Measurements from ENCODE around the gene DUOX2. TPM values are rescaled to one million over a fixed set of nuclear protein-coding genes. Genes with fewer than 3 reads are reported as not detected.
"Not testable (repeated sequence)": the region's sequence is repeated elsewhere in the genome, so short reads cannot be mapped to it uniquely, and the experiment has no call there.

Gene DUOX2
- total RNA-seq, 1 experiment from 2014 or later, result 0.21 TPM

DNA sequence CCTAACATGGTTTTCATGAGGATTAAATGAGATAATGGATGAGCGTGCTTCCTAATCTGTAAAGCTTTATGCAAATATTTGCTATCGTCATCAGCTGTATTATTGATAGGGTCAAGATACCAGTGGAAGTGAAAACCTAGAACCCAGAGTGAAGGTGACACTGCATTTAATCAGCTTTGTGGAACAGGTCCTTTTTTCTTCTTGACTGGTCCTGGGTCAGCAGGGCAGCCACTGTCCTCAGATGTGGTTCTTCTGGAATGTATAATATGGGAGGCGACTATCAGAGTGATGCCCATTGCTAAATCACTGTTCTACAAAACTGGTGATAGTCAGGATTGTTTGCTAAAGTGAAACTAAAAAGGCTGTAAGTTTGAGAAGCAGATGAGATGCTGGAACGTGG lies 49.6 kb downstream of the DUOX2 start:
- H3K9me3 Mint-ChIP-seq (ENCODE audit: low read depth, unreplicated experiment), result no peaks in the 10 kb centered on the region
- no peak overlapping the region for H3K27ac Mint-ChIP-seq (ENCODE audit: unreplicated experiment)
- intact Hi-C loops (cut with micrococcal nuclease; ENCODE audit: unreplicated experiment), result no loop called here
- peak; percentile 17 for DNase-seq
- no TSS peak for BruUV-seq (replicated peaks)
- H3K4me1 Mint-ChIP-seq (ENCODE audit: low read depth, unreplicated experiment), result peaks cover 8% of the 10 kb centered on the region
- no peak overlapping the region for H3K4me3 Mint-ChIP-seq (ENCODE audit: low read depth, unreplicated experiment)
- CTCF ChIA-PET, result interaction anchor here (1.1 kb wide), 1 partner anchor 54 kb away, joined by 4 read pairs; no protein-coding TSS in a partner anchor
- no peak for TF ChIP-seq CTCF (IDR thresholded peaks at IDR 0.05; ENCODE audit: unreplicated experiment)
- H3K36me3 Mint-ChIP-seq (ENCODE audit: insufficient read depth, unreplicated experiment), result no peaks in the 10 kb centered on the region
- H3K27me3 Mint-ChIP-seq (ENCODE audit: unreplicated experiment), result no peaks in the 10 kb centered on the region

GRCh38 chr15:45062301-45062700 lies 51.7 kb downstream of the DUOX2 start:
- H3K9me3 Mint-ChIP-seq (ENCODE audit: low read depth, unreplicated experiment); H3K27me3 Mint-ChIP-seq (ENCODE audit: unreplicated experiment); H3K36me3 Mint-ChIP-seq (ENCODE audit: insufficient read depth, unreplicated experiment); H3K4me1 Mint-ChIP-seq (ENCODE audit: low read depth, unreplicated experiment); H3K4me3 Mint-ChIP-seq (ENCODE audit: low read depth, unreplicated experiment); DNase-seq; intact Hi-C loops (cut with micrococcal nuclease; ENCODE audit: unreplicated experiment); H3K27ac Mint-ChIP-seq (ENCODE audit: unreplicated experiment); BruUV-seq (replicated peaks); CTCF ChIA-PET: not testable (repeated sequence)

DNA sequence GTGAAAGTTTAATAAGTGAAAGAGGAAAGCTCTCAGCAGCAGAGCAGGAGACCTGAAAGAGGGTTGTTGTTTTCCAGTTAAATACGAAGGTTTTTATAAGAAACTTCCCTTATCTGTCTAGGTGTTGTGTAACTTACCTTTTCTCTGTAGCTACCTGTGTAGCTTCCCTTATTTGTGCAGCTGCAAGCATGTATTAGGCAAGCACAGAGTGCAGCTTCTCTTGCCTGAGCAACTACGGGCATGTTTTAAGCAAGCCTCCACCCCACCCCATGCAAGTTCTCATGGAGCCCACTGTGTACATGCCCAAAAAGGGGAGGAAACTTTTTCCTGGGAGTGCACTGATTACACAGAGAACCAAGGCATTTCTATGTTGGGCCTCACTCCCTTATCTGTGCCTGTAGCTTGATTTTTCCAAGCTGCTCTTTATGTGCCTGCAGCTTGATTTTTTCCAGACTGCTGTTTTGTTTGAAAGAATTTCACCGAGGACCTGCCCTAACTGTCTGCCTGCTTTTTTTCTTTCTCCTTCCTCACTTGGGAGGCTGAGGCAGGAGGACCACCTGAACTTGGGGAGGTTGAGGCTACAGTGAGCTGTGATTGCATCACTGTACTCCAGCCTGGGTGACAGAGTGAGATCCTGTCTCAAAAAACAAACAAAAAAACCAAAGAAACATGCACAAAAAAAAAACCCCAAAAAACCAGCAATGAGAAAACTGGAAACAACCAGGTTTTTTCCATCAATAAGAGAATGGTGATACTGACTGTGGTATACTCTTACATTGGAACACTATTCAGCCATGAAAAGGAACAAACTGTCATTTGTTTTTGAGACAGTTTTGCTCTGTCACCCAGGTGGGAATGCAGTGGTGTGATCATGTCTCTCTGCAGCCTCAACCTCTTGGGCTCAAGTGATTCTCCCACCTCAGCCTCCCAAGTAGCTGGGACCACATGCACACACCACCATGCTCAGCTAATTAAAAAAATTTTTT lies 55.0 kb downstream of the DUOX2 start:
- H3K4me1 Mint-ChIP-seq (ENCODE audit: low read depth, unreplicated experiment); H3K4me3 Mint-ChIP-seq (ENCODE audit: low read depth, unreplicated experiment); H3K27me3 Mint-ChIP-seq (ENCODE audit: unreplicated experiment); BruUV-seq (replicated peaks); H3K27ac Mint-ChIP-seq (ENCODE audit: unreplicated experiment); DNase-seq; H3K9me3 Mint-ChIP-seq (ENCODE audit: low read depth, unreplicated experiment); CTCF ChIA-PET; H3K36me3 Mint-ChIP-seq (ENCODE audit: insufficient read depth, unreplicated experiment); intact Hi-C loops (cut with micrococcal nuclease; ENCODE audit: unreplicated experiment): not testable (repeated sequence)

- CTCF ChIA-PET, result interaction anchor here (0.5 kb wide), 1 partner anchor 13 kb away, joined by 3 read pairs; no protein-coding TSS in a partner anchor
- H3K4me1 Mint-ChIP-seq (ENCODE audit: low read depth, unreplicated experiment); H3K27me3 Mint-ChIP-seq (ENCODE audit: unreplicated experiment); H3K4me3 Mint-ChIP-seq (ENCODE audit: low read depth, unreplicated experiment); DNase-seq; H3K9me3 Mint-ChIP-seq (ENCODE audit: low read depth, unreplicated experiment); H3K36me3 Mint-ChIP-seq (ENCODE audit: insufficient read depth, unreplicated experiment); intact Hi-C loops (cut with micrococcal nuclease; ENCODE audit: unreplicated experiment); H3K27ac Mint-ChIP-seq (ENCODE audit: unreplicated experiment); BruUV-seq (replicated peaks): not testable (repeated sequence)
Observed at GRCh38 chr15:45052676-45053075, 61.3 kb downstream of the DUOX2 start.

DNA sequence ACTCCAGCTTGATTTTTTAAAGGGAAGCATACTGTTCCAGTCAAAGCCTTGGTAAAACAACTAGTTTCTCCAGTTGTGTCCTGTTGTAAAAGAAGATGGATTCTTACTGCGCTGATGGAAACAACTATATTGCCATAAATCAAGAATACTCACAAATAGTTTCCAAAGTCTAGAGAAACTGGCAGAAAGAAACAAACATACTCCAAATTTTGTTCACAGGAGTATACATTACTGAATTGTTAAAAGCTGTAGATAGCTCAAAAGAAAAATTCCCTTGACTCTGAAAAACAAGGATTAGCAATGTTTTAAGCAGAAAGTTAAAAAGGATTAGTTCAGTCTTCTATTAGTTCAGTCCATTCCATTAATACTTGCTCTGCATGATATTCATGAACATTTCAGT lies 63.4 kb downstream of the DUOX2 start:
- TF ChIP-seq CTCF (IDR thresholded peaks at IDR 0.05; ENCODE audit: unreplicated experiment), result no peak
- intact Hi-C loops (cut with micrococcal nuclease; ENCODE audit: unreplicated experiment), result no loop called here
- Mint-ChIP-seq H3K27ac (ENCODE audit: unreplicated experiment) (no peak overlapping the region), H3K27me3 (ENCODE audit: unreplicated experiment) (no peaks in the 10 kb centered on the region), H3K9me3 (ENCODE audit: low read depth, unreplicated experiment) (no peaks in the 10 kb centered on the region), H3K4me3 (ENCODE audit: low read depth, unreplicated experiment) (no peak overlapping the region), H3K4me1 (ENCODE audit: low read depth, unreplicated experiment) (no peaks in the 10 kb centered on the region), H3K36me3 (ENCODE audit: insufficient read depth, unreplicated experiment) (no peaks in the 10 kb centered on the region)
- DNase-seq, result no peak
- no TSS peak for BruUV-seq (replicated peaks)
- CTCF ChIA-PET, result no interaction called here
